Activated CD4-positive, alpha-beta T cell treated with anti-CD3 and anti-CD28 coated beads, Interleukin-2, amount 10 ng/mL, durations not matched to agents 7 days and 5 days (primary cell): ENCODE measurements around the gene RHBDD1. TPM values are rescaled to one million over a fixed set of nuclear protein-coding genes. Genes with fewer than 3 reads are reported as not detected.

Experiments
- CTCF ChIA-PET: fragments of 350-600 bp; sonication (Branson Sonifier 250); formaldehyde crosslinking; loops from one replicate; lab custom pipeline; 2021; ENCODE audit warnings: antibody characterized with exemption; lab: Charles Lee
- POLR2A ChIA-PET: fragments of 350-600 bp; sonication (Branson Sonifier 250); formaldehyde crosslinking; loops from one replicate; lab custom pipeline; 2021; ENCODE audit warnings: antibody characterized with exemption; lab: Charles Lee
- DNase-seq: peaks from one replicate; pipeline ENCODE4 v3.0.0-alpha.2; 2020
- H3K27ac Mint-ChIP-seq: one replicate; pipeline ENCODE4 v1.8.0; 2021; ENCODE audit warnings: mild to moderate bottlenecking, moderate library complexity, mixed read lengths
- H3K27me3 Mint-ChIP-seq: one replicate; pipeline ENCODE4 v1.8.0; 2021; ENCODE audit warnings: mixed read lengths
- H3K36me3 Mint-ChIP-seq: one replicate; pipeline ENCODE4 v1.8.0; 2021; ENCODE audit warnings: low read depth, mixed read lengths
- H3K4me1 Mint-ChIP-seq: one replicate; pipeline ENCODE4 v1.8.0; 2021; ENCODE audit warnings: mixed read lengths
- H3K4me3 Mint-ChIP-seq: one replicate; pipeline ENCODE4 v1.8.0; 2021; ENCODE audit warnings: mild to moderate bottlenecking, moderate library complexity, mixed read lengths
- H3K9me3 Mint-ChIP-seq: one replicate; pipeline ENCODE4 v1.8.0; 2021; ENCODE audit warnings: mixed read lengths
- total RNA-seq, 2 experiments: library from RNA; stranded (reverse); gene quantifications; one replicate each; pipeline ENCODE4 v1.2.3, GENCODE V29; 2021

Gene RHBDD1
- total RNA-seq, 2 experiments from 2014 or later, result 35.5 to 45.9 TPM

GRCh38 chr2:226916669-226917068 is 80.8 kb downstream of the RHBDD1 start:
- Mint-ChIP-seq H3K4me1 (peaks cover 9% of the 10 kb centered on the region), H3K9me3 (no peaks in the 10 kb centered on the region), H3K36me3 (peaks cover 14% of the 10 kb centered on the region), H3K4me3 (no peak overlapping the region), H3K27ac (peak overlapping the region; percentile 33), H3K27me3 (no peaks in the 10 kb centered on the region)
- POLR2A ChIA-PET, result no interaction called here
- CTCF ChIA-PET, result no interaction called here
- no peak for DNase-seq

DNA sequence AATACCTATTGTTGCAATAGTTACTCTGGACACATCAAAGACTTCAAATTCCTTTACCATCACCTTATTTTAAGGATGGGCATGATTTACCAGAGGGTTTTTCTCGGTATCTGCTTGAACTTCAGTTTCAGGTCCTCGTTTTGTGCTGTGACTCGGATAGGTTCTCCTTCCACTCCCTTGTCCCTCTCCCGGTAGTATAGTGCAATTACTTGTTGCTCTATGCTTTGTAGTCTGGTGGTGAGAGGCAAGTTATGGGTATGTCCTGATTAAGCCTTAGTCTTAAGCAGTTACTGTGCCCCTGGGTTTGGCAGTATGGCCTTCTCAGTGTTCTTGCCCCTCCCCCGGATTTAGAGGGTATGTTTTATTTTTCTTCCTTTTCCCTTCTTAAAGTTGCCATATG is 96.6 kb downstream of the RHBDD1 start:
- H3K36me3 Mint-ChIP-seq, result no peaks in the 10 kb centered on the region
- H3K4me1 Mint-ChIP-seq, result no peaks in the 10 kb centered on the region
- H3K4me3 Mint-ChIP-seq, result no peak overlapping the region
- ChIA-PET POLR2A (no interaction called here), CTCF (no interaction called here)
- no peak overlapping the region for H3K27ac Mint-ChIP-seq
- no peak for DNase-seq
- no peaks in the 10 kb centered on the region for H3K27me3 Mint-ChIP-seq
- peaks cover 6% of the 10 kb centered on the region for H3K9me3 Mint-ChIP-seq

DNA sequence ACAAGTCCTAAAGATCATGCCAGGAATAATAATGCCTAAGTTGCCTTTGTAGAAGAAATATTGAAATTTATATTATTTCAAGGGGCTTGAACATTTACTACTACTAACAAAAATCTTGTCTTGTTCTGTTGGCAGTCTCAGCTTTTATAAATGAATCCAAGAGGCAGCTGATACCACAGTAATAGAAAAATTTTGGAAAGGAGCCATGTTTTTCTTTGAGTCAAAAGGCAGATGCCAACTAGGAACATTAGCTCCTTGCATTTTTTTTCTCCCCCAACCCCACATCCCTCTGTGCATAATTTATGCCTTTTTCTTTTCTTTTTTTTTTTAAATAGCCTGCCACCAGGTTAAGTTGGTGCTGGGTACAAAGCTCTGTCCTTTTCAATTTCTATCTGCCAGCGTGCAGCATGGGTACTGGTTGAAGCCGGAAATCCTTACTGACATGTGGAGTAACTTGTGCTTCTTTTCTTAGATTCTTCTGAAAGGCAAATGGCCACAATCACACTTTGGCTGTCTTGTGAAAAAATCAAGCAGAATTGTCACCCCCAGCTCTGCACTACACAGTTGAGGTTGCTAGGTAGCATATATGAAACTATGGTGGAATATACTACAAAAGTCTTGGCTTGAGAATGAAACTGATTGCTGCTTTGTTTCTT is 98.8 kb downstream of the RHBDD1 start:
- Mint-ChIP-seq H3K9me3 (peaks cover 5% of the 10 kb centered on the region), H3K4me1 (no peaks in the 10 kb centered on the region), H3K4me3 (no peak overlapping the region), H3K27me3 (no peaks in the 10 kb centered on the region), H3K36me3 (peaks cover 7% of the 10 kb centered on the region), H3K27ac (no peak overlapping the region)
- POLR2A ChIA-PET, result no interaction called here
- DNase-seq, result no peak
- CTCF ChIA-PET, result no interaction called here

DNA sequence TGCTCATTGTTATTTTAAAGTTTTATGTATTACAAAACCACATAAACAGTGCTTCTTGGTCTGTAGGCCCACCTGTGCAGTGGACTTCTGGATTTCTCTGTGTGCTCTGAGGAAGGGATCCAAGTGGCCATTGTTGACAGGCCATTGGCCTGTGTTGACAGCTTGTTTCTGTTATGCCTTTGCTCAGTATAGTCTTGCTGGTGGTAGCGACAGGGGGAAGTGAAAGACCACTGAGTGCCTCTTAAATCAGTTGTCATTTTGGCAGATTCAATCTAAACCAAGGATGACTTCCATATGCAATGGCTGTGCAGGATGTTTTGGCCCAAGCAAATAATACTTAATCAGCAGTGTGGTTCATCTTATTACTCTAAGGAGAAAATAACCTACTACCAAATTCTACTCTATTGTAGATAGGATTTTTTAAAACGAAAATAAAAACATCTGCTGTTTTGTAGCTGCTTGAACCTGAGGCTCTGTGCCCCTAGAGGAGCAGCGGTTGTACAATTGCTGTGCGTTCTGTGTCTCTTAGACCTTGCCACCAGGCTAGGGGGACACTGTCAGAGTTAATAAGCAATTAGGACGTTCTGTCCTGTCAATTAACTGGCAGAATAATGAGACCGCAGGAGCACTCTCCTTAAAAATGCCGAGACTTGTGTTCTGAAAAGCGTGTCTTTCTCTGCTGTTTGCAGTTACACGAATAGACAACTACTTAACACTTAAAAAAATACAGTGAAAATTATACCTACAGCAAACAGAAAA is 108.2 kb downstream of the RHBDD1 start:
- Mint-ChIP-seq H3K9me3 (peaks cover 15% of the 10 kb centered on the region), H3K27ac (no peak overlapping the region), H3K4me1 (no peaks in the 10 kb centered on the region), H3K4me3 (no peak overlapping the region), H3K36me3 (peaks cover 17% of the 10 kb centered on the region), H3K27me3 (no peaks in the 10 kb centered on the region)
- ChIA-PET POLR2A (no interaction called here), CTCF (no interaction called here)
- no peak for DNase-seq

- Mint-ChIP-seq H3K27ac (no peak overlapping the region), H3K36me3 (peaks cover 20% of the 10 kb centered on the region), H3K27me3 (no peaks in the 10 kb centered on the region), H3K4me1 (peaks cover 14% of the 10 kb centered on the region), H3K9me3 (peaks cover 18% of the 10 kb centered on the region), H3K4me3 (no peak overlapping the region)
- DNase-seq, result no peak
- CTCF ChIA-PET, result interaction anchor here (1.1 to 1.3 kb wide), 2 partner anchors 10 to 29 kb away, joined by 3 read pairs; no protein-coding TSS in a partner anchor
- POLR2A ChIA-PET, result no interaction called here
Observed at GRCh38 chr2:226953206-226953605, 117.4 kb downstream of the RHBDD1 start.

GRCh38 chr2:226953826-226954225 is 118.0 kb downstream of the RHBDD1 start:
- CTCF ChIA-PET, result interaction anchor here (1.1 to 1.3 kb wide), 2 partner anchors 10 to 29 kb away, joined by 3 read pairs; no protein-coding TSS in a partner anchor
- H3K27ac Mint-ChIP-seq, result peak overlapping the region; percentile 76
- peak; percentile 7 for DNase-seq
- H3K9me3 Mint-ChIP-seq, result peaks cover 16% of the 10 kb centered on the region
- peaks cover 20% of the 10 kb centered on the region for H3K36me3 Mint-ChIP-seq
- no peak overlapping the region for H3K4me3 Mint-ChIP-seq
- H3K27me3 Mint-ChIP-seq, result no peaks in the 10 kb centered on the region
- peaks cover 14% of the 10 kb centered on the region for H3K4me1 Mint-ChIP-seq
- POLR2A ChIA-PET, result no interaction called here

DNA sequence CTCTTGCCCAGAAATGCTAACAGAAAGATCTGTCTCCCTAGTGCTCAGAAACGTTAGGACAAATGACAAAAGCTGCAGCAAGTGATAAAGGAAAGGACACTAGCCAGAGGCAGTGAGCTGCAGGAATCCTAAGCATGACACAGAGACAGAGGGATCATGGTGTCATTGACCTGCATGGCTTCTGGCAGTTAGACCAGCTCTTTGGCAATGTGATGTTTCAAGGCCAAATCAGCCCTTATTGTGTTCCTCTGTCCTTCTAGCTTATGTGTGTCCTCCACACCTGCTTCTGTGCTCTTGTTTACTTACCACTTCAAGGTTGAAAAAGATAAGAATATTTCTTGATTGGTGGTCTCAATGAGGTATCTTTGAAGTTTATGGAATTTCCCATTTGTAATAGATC is 120.8 kb downstream of the RHBDD1 start:
- Mint-ChIP-seq H3K27ac (no peak overlapping the region), H3K4me3 (no peak overlapping the region), H3K9me3 (peaks cover 16% of the 10 kb centered on the region), H3K27me3 (no peaks in the 10 kb centered on the region), H3K4me1 (peaks cover 14% of the 10 kb centered on the region), H3K36me3 (peaks cover 16% of the 10 kb centered on the region)
- POLR2A ChIA-PET, result no interaction called here
- DNase-seq, result no peak
- CTCF ChIA-PET, result no interaction called here

- no peak overlapping the region for H3K27ac Mint-ChIP-seq
- ChIA-PET POLR2A (interaction anchor here (0.7 kb wide), 1 partner anchor 10 kb away, joined by 3 read pairs; no protein-coding TSS in a partner anchor), CTCF (no interaction called here)
- H3K4me3 Mint-ChIP-seq, result no peak overlapping the region
- peaks cover 11% of the 10 kb centered on the region for H3K9me3 Mint-ChIP-seq
- peaks cover 3% of the 10 kb centered on the region for H3K4me1 Mint-ChIP-seq
- DNase-seq, result no peak
- peaks cover 6% of the 10 kb centered on the region for H3K36me3 Mint-ChIP-seq
- H3K27me3 Mint-ChIP-seq, result no peaks in the 10 kb centered on the region
Observed at GRCh38 chr2:226959418-226959817, 123.6 kb downstream of the RHBDD1 start.

- Mint-ChIP-seq H3K9me3 (peaks cover 3% of the 10 kb centered on the region), H3K36me3 (no peaks in the 10 kb centered on the region), H3K27ac (no peak overlapping the region), H3K27me3 (no peaks in the 10 kb centered on the region), H3K4me3 (no peak overlapping the region), H3K4me1 (no peaks in the 10 kb centered on the region)
- ChIA-PET CTCF (no interaction called here), POLR2A (no interaction called here)
- DNase-seq, result no peak
Observed at GRCh38 chr2:226962176-226962773, 126.4 kb downstream of the RHBDD1 start.

DNA sequence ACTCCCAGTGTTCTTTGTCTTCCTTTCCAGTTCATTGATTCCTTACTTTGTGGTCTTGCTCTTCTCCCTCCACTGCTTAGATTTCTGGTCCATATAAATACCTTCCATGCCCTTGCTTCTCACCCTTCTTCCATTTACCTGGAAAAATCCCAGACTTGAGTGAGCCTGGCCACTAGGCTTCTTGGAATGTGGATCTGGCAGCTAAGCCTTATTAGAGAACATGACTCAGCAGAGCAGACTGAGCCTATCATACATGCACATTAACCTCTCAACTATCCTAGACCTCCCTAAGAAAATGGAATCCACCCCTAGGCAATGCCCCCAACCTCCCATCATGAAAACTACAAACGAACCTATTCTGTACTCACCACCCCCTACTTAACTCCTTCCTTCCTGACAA is 127.7 kb downstream of the RHBDD1 start:
- H3K36me3 Mint-ChIP-seq, result no peaks in the 10 kb centered on the region
- no peaks in the 10 kb centered on the region for H3K4me1 Mint-ChIP-seq
- no peaks in the 10 kb centered on the region for H3K27me3 Mint-ChIP-seq
- H3K27ac Mint-ChIP-seq, result no peak overlapping the region
- no peaks in the 10 kb centered on the region for H3K9me3 Mint-ChIP-seq
- no peak for DNase-seq
- CTCF ChIA-PET, result interaction anchor here (1.1 kb wide), 1 partner anchor 10 kb away, joined by 3 read pairs; no protein-coding TSS in a partner anchor
- no peak overlapping the region for H3K4me3 Mint-ChIP-seq
- POLR2A ChIA-PET, result no interaction called here

GRCh38 chr2:226965376-226965775 is 129.5 kb downstream of the RHBDD1 start:
- Mint-ChIP-seq H3K27me3 (no peaks in the 10 kb centered on the region), H3K4me1 (peaks cover 12% of the 10 kb centered on the region), H3K9me3 (no peaks in the 10 kb centered on the region), H3K27ac (no peak overlapping the region), H3K4me3 (no peak overlapping the region), H3K36me3 (no peaks in the 10 kb centered on the region)
- ChIA-PET POLR2A (no interaction called here), CTCF (no interaction called here)
- no peak for DNase-seq

DNA sequence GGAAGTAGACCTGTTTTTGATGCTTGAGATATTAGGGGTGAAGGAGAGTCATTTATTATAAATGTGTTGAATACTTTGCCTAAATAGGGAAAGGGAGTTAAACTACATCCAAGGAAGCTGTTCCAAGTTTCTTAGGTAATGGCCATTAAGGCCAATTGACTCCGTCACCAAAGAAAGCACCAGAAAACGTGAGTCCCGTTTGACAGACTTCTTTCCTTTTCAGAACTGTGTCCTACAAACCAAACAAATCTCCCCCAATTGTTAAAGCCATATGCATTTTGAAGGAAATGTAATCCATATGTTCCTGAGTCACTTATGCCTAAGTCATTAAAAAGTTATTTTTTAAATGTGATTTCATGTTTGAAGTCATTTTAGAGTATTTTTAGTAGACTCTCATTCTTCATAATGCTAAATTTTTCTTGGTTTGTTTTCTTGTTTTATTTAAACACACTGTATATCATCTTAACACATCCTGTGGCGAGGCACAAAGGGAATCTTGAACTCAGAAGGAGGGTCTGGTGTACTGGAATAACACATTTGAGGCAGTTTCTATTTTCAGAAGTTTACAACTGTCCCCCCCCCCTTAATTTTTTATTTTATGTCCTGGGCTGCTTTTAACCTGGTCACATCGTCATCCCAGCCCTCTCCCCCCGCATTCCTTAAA is 133.7 kb downstream of the RHBDD1 start:
- CTCF ChIA-PET, result no interaction called here
- no peaks in the 10 kb centered on the region for H3K36me3 Mint-ChIP-seq
- H3K27me3 Mint-ChIP-seq, result no peaks in the 10 kb centered on the region
- H3K4me3 Mint-ChIP-seq, result no peak overlapping the region
- H3K9me3 Mint-ChIP-seq, result peaks cover 5% of the 10 kb centered on the region
- H3K27ac Mint-ChIP-seq, result peak overlapping the region; percentile 92
- no peak for DNase-seq
- peaks cover 42% of the 10 kb centered on the region for H3K4me1 Mint-ChIP-seq
- POLR2A ChIA-PET, result interaction anchor here (0.7 kb wide), 1 partner anchor 170 kb away, joined by 4 read pairs; the partner anchor contains the start of gene IRS1
